ENCODE data around the gene NEDD4L. TPM values are rescaled to one million over a fixed set of nuclear protein-coding genes. Genes with fewer than 3 reads are reported as not detected.

NEDD4L gene
- total RNA-seq, 8 experiments from 2014 or later: 51.2 to 394 (median 65.0) TPM

- in situ Hi-C loops (cut with MboI; ENCODE audit: low pct_unique_long_range_greater_than_20kb in 2 of 9, low sequenced_read_pairs in 9 of 9, unreplicated experiment in 9 of 9): no loop called here
- Histone ChIP-seq H3K27ac (no peak overlapping the region), H3K4me3 (no peak overlapping the region), H3K4me1 (replicated peaks in 1 of 2) (peaks cover 4 to 14% of the 10 kb centered on the region in 2 donors)
- WGBS, 10 experiments: 93 to 100% (median 94%) methylated on average over 2 to 10 of the region's 14 CpGs; no CpG with 5 or more reads in 5 of the 10 experiments
- ATAC-seq (replicated peaks in 6 of 8): no peak
Measured at GRCh38 chr18:58388736-58389135, 344.7 kb downstream of the NEDD4L start.

GRCh38 chr18:58389745-58390144 lies 345.7 kb downstream of the NEDD4L start:
- in situ Hi-C loops (cut with MboI; ENCODE audit: low pct_unique_long_range_greater_than_20kb in 2 of 9, low sequenced_read_pairs in 9 of 9, unreplicated experiment in 9 of 9): no loop called here
- WGBS, 10 experiments: 69 to 100% (median 92%) methylated on average over 1 to 2 of the region's 2 CpGs; no CpG with 5 or more reads in 2 of the 10 experiments
- Histone ChIP-seq H3K27ac (no peak overlapping the region), H3K4me3 (no peak overlapping the region), H3K4me1 (replicated peaks in 1 of 2) (peaks cover 4 to 14% of the 10 kb centered on the region in 2 donors)
- ATAC-seq (replicated peaks in 6 of 8): no peak

- no peak for ATAC-seq (replicated peaks in 6 of 8)
- 83 to 100% (median 98%) methylated on average over 1 to 8 of the region's 9 CpGs; no CpG with 5 or more reads in 1 of the 10 experiments for WGBS, 10 experiments
- no peak overlapping the region for H3K27ac ChIP-seq
- no peak overlapping the region for H3K4me3 ChIP-seq
- peaks cover 4 to 14% of the 10 kb centered on the region in 2 donors for H3K4me1 ChIP-seq (replicated peaks in 1 of 2)
- in situ Hi-C loops (cut with MboI; ENCODE audit: low pct_unique_long_range_greater_than_20kb in 2 of 9, low sequenced_read_pairs in 9 of 9, unreplicated experiment in 9 of 9): no loop called here
Measured at GRCh38 chr18:58390399-58390798, 346.4 kb downstream of the NEDD4L start.

DNA sequence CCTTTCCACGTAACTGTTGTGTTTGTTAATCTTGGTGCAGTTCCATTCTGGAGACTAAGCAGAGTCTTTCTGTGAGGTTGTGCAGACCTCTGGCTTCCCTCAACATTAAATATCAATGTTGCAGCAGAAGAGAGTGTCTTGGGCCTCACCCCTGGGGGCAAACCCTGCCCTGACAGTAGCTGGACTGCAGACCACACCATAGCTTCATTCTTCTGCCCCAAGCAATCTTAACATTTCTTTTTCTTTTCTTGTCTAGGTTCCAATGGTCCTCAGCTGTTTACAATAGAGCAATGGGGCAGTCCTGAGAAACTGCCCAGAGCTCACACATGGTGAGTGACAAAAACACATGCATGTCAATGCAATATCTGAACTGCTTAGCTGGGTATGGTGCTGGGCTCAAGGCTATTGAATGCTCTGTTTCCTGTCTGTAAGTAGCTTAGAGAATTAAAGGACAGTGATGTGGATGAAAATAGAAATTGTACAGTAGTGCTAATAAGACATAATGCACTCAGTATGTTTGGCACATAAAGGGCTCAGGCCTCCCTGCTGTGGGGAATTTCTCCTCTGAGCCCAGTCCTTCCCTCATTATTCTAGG lies 347.3 kb downstream of the NEDD4L start:
- in situ Hi-C loops (cut with MboI; ENCODE audit: low pct_unique_long_range_greater_than_20kb in 2 of 9, low sequenced_read_pairs in 9 of 9, unreplicated experiment in 9 of 9): no loop called here
- ATAC-seq (replicated peaks in 6 of 8): peak in 2 of 8 experiments; percentile 3 to 6
- WGBS, 10 experiments: 71 to 100% (median 80%) methylated on average over 1 of the region's 1 CpG; no CpG with 5 or more reads in 6 of the 10 experiments
- no peak overlapping the region for H3K27ac ChIP-seq
- H3K4me3 ChIP-seq: no peak overlapping the region
- peaks cover 4 to 14% of the 10 kb centered on the region in 2 donors for H3K4me1 ChIP-seq (replicated peaks in 1 of 2)

GRCh38 chr18:58391932-58392323 lies 347.9 kb downstream of the NEDD4L start:
- ATAC-seq (replicated peaks in 6 of 8): peak in 6 of 8 experiments; percentile 7 to 63 (median 56)
- Histone ChIP-seq H3K27ac (no peak overlapping the region), H3K4me1 (replicated peaks in 1 of 2) (peaks cover 4 to 14% of the 10 kb centered on the region in 2 donors), H3K4me3 (no peak overlapping the region)
- in situ Hi-C loops (cut with MboI; ENCODE audit: low pct_unique_long_range_greater_than_20kb in 2 of 9, low sequenced_read_pairs in 9 of 9, unreplicated experiment in 9 of 9): no loop called here
- WGBS, 10 experiments: 46 to 100% (median 90%) methylated on average over 1 to 5 of the region's 8 CpGs; no CpG with 5 or more reads in 3 of the 10 experiments

GRCh38 chr18:58392324-58393000 lies 348.4 kb downstream of the NEDD4L start:
- in situ Hi-C loops (cut with MboI; ENCODE audit: low pct_unique_long_range_greater_than_20kb in 2 of 9, low sequenced_read_pairs in 9 of 9, unreplicated experiment in 9 of 9): no loop called here
- Histone ChIP-seq H3K4me3 (no peak overlapping the region), H3K27ac (no peak overlapping the region), H3K4me1 (replicated peaks in 1 of 2) (peaks cover 4 to 14% of the 10 kb centered on the region in 2 donors)
- peak; percentile 91 to 95 (median 93) for ATAC-seq (replicated peaks in 6 of 8)
- 0 to 92% (median 33%) methylated on average over 2 to 7 of the region's 11 CpGs; no CpG with 5 or more reads in 1 of the 10 experiments for WGBS, 10 experiments

DNA sequence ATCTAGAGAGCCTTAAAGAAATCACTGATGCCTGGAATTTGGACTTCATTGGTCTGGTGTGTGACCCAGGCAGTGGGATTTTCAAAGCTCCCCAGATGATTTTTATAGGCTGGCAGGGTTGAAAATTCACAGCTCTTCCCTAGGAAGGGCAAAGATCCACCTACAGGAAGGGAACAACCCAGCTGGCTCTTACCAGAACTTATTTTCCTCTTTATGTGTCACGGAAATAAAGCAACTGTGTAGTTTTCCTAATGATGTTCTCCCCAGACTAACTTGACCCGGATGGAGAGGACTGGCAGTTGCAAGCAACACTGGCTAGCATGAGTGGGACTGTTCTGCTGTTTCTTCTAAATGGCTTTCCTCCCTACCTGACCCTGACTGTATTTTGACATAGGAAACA lies 349.3 kb downstream of the NEDD4L start:
- no peak for ATAC-seq (replicated peaks in 6 of 8)
- Histone ChIP-seq H3K27ac (no peak overlapping the region), H3K4me1 (replicated peaks in 1 of 2) (peaks cover 4 to 14% of the 10 kb centered on the region in 2 donors), H3K4me3 (no peak overlapping the region)
- WGBS, 10 experiments: 67 to 100% (median 92%) methylated on average over 1 to 2 of the region's 2 CpGs; no CpG with 5 or more reads in 3 of the 10 experiments
- in situ Hi-C loops (cut with MboI; ENCODE audit: low pct_unique_long_range_greater_than_20kb in 2 of 9, low sequenced_read_pairs in 9 of 9, unreplicated experiment in 9 of 9): no loop called here

- WGBS, 10 experiments: 40 to 100% (median 95%) methylated on average over 1 to 4 of the region's 7 CpGs; no CpG with 5 or more reads in 3 of the 10 experiments
- in situ Hi-C loops (cut with MboI; ENCODE audit: low pct_unique_long_range_greater_than_20kb in 2 of 9, low sequenced_read_pairs in 9 of 9, unreplicated experiment in 9 of 9): no loop called here
- H3K27ac ChIP-seq: no peak overlapping the region
- peaks cover 4 to 14% of the 10 kb centered on the region in 2 donors for H3K4me1 ChIP-seq (replicated peaks in 1 of 2)
- no peak overlapping the region for H3K4me3 ChIP-seq
- peak in 1 of 8 experiments; percentile 6 for ATAC-seq (replicated peaks in 6 of 8)
Measured at GRCh38 chr18:58394046-58394445, 350.0 kb downstream of the NEDD4L start.

DNA sequence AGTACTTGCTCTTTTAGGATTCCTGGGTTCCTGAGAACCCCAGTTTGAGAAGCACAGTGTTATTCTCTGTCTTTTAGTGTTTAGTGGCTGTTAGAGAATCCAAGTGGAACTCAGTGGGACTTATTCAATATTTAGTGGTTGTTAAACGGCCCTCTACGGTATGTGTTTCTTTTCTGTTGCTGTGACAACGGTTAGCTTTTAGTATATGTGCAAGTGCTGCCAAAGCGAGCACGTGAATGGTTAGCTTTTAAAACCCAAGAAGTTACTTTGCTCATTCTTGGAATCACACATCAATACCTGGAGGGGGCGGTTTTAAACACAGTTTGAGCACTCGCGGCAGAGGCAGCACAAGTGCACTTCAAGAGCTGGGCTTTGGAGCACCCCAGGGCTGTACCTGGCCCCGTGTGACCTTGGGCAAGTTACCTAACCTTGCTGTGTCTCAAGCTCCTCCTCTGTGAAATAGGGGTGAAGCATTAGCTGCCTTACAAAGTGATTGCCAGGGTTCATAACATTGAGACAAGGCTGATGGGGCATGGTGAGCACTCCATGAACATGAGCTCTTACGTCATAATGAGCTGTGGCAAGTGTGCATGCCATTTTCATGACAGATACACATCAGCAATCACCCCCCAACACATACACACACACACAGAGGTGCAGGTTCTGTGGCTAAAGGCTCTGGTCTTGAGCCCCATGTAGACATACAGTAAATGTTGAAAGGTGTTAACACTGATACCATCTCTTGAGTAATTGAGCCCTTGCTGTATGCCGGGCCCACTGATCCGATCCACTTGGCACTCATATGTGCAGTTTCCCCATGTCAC lies 350.8 kb downstream of the NEDD4L start:
- H3K4me1 ChIP-seq (replicated peaks in 1 of 2): peaks cover 4 to 14% of the 10 kb centered on the region in 2 donors
- in situ Hi-C loops (cut with MboI; ENCODE audit: low pct_unique_long_range_greater_than_20kb in 2 of 9, low sequenced_read_pairs in 9 of 9, unreplicated experiment in 9 of 9): no loop called here
- no peak overlapping the region for H3K4me3 ChIP-seq
- no peak for ATAC-seq (replicated peaks in 6 of 8)
- WGBS, 10 experiments: 82 to 100% (median 96%) methylated on average over 1 to 10 of the region's 12 CpGs; no CpG with 5 or more reads in 1 of the 10 experiments
- no peak overlapping the region for H3K27ac ChIP-seq

DNA sequence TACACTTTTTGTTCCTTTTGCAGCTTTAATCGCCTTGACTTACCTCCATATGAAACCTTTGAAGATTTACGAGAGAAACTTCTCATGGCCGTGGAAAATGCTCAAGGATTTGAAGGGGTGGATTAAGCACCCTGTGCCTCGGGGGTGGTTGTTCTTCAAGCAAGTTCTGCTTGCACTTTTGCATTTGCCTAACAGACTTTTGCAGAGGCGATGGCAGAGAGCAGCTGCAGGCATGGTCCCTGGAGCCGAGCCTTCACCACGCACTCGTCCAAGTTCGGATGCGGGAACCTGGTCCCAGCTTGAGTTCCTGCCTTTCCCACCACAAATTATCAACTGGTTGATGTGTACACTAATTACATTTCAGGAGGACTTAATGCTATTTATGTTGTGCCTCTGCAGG lies 352.1 kb downstream of the NEDD4L start:
- in situ Hi-C loops (cut with MboI; ENCODE audit: low pct_unique_long_range_greater_than_20kb in 2 of 9, low sequenced_read_pairs in 9 of 9, unreplicated experiment in 9 of 9): no loop called here
- WGBS, 10 experiments: 60 to 100% (median 90%) methylated on average over 1 to 10 of the region's 10 CpGs

DNA sequence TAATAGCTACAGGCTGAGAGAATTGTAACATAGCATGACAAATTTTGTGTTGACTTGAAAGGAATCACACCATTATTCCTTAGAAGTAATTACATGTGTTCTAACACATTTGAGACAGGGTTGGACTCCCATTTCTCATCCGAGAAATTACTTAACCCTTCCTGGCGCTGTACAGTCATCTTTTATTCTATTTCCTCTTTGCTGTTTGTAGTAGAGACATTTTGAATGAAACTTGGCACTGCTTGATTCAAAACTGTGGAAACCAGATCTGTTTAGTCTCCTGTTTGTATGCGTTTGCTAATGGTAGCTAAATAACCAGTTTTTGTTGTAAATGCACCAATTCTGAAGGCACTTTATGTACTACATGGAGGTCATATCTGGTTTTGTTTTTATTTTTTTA lies 352.9 kb downstream of the NEDD4L start:
- no peak overlapping the region for H3K4me3 ChIP-seq
- no peak for ATAC-seq (replicated peaks in 6 of 8)
- in situ Hi-C loops (cut with MboI; ENCODE audit: low pct_unique_long_range_greater_than_20kb in 2 of 9, low sequenced_read_pairs in 9 of 9, unreplicated experiment in 9 of 9): no loop called here
- no peak overlapping the region for H3K27ac ChIP-seq
- WGBS, 10 experiments: 69 to 100% (median 93%) methylated on average over 1 to 3 of the region's 3 CpGs
- peaks cover 7 to 15% of the 10 kb centered on the region in 2 donors for H3K4me1 ChIP-seq (replicated peaks in 1 of 2)

More for the DNA sequence above, 352.1 kb downstream of the NEDD4L start:
- ATAC-seq (replicated peaks in 6 of 8): no peak
- Histone ChIP-seq H3K4me3 (no peak overlapping the region), H3K4me1 (replicated peaks in 1 of 2) (peaks cover 5 to 14% of the 10 kb centered on the region in 2 donors), H3K27ac (no peak overlapping the region)

- Histone ChIP-seq H3K27ac (no peak overlapping the region), H3K4me3 (no peak overlapping the region), H3K4me1 (replicated peaks in 1 of 2) (peaks cover 9 to 13% of the 10 kb centered on the region in 2 donors)
- WGBS, 10 experiments: 82 to 100% (median 94%) methylated on average over 2 to 9 of the region's 9 CpGs; no CpG with 5 or more reads in 1 of the 10 experiments
- ATAC-seq (replicated peaks in 6 of 8): no peak
- in situ Hi-C loops (cut with MboI; ENCODE audit: low pct_unique_long_range_greater_than_20kb in 2 of 9, low sequenced_read_pairs in 9 of 9, unreplicated experiment in 9 of 9): no loop called here
Measured at GRCh38 chr18:58397385-58398132, 353.5 kb downstream of the NEDD4L start.
